OCI-LY7 (cell line): Measurements from ENCODE around the gene XRRA1. TPM values are rescaled to one million over a fixed set of nuclear protein-coding genes. Genes with fewer than 3 reads are reported as not detected.
"Not testable (repeated sequence)": the region's sequence is repeated elsewhere in the genome, so short reads cannot be mapped to it uniquely, and the experiment has no call there.

Experiments
- BruUV-seq: library from RNA; stranded (reverse); fragments of 400-500 nt; replicated peaks from 2 replicates; lab custom pipeline; 2021; lab: Mats Ljungman, UMichigan
- CTCF ChIA-PET: fragments of 300-600 bp; sonication (Branson Sonifier 250); formaldehyde crosslinking; loops from one replicate; lab custom pipeline; 2022; ENCODE audit warnings: antibody characterized with exemption; ENCODE audit not compliant: unreplicated experiment; lab: Charles Lee
- POLR2A ChIA-PET: fragments of 300-600 bp; sonication (Branson Sonifier 250); formaldehyde crosslinking; loops from one replicate; lab custom pipeline; 2022; ENCODE audit warnings: antibody characterized with exemption; lab: Charles Lee
- DNase-seq: peaks from one replicate; pipeline ENCODE4 v3.0.0-alpha.2; 2015; ENCODE audit warnings: low spot score
- H2AFZ ChIP-seq: fragments of 200-600 bp; sonication (generic), shearing (Covaris generic); 2 replicates; pipeline ENCODE4 v1.6.1; 2014; ENCODE audit warnings: mild to moderate bottlenecking, antibody characterized with exemption, low read length, moderate library complexity
- H3K27ac ChIP-seq: fragments of 200-600 bp; sonication (generic); 2 replicates; pipeline ENCODE4 v1.5.1; 2014; ENCODE audit warnings: mixed run types, low read depth, mild to moderate bottlenecking, moderate library complexity, low read length, inconsistent platforms; ENCODE audit not compliant: poor library complexity, severe bottlenecking
- H3K36me3 ChIP-seq: fragments of 200-600 bp; sonication (generic); 2 replicates; pipeline ENCODE4 v1.6.1; 2014; ENCODE audit warnings: mild to moderate bottlenecking, antibody characterized with exemption, low read length, moderate library complexity, mixed read lengths; ENCODE audit not compliant: insufficient read depth
- H3K4me1 ChIP-seq: fragments of 200-600 bp; sonication (generic); 2 replicates; pipeline ENCODE4 v1.5.1; 2014; ENCODE audit warnings: mild to moderate bottlenecking, low read length; ENCODE audit not compliant: insufficient read depth, poor library complexity, severe bottlenecking
- H3K4me2 ChIP-seq: fragments of 200-600 bp; sonication (generic); 2 replicates; pipeline ENCODE4 v1.6.1; 2014; ENCODE audit warnings: mild to moderate bottlenecking, low read length
- H3K4me3 ChIP-seq: fragments of 200-600 bp; sonication (generic); 2 replicates; pipeline ENCODE4 v1.5.1; 2014; ENCODE audit warnings: mild to moderate bottlenecking, low read depth, low read length; ENCODE audit not compliant: poor library complexity, severe bottlenecking
- H3K79me2 ChIP-seq: fragments of 200-600 bp; sonication (generic); 2 replicates; pipeline ENCODE4 v1.6.1; 2016; ENCODE audit warnings: low read depth, mild to moderate bottlenecking, low read length, moderate library complexity, mixed read lengths; ENCODE audit not compliant: insufficient read depth
- H3K9me2 ChIP-seq: fragments of 200-600 bp; sonication (generic); 2 replicates; pipeline ENCODE4 v1.6.1; 2016; ENCODE audit warnings: mild to moderate bottlenecking, low read length, mixed read lengths; ENCODE audit not compliant: insufficient read depth
- H3K9me3 ChIP-seq: fragments of 200-600 bp; sonication (generic); 2 replicates; pipeline ENCODE4 v1.6.1; 2014; ENCODE audit warnings: mild to moderate bottlenecking, mixed run types, low read length, mixed read lengths
- H4K20me1 ChIP-seq: fragments of 200-600 bp; sonication (generic); 2 replicates; pipeline ENCODE4 v1.6.1; 2014; ENCODE audit warnings: mild to moderate bottlenecking, antibody characterized with exemption, low read length, moderate library complexity, mixed read lengths; ENCODE audit not compliant: insufficient read depth
- CTCF ChIP-seq: fragments of 200-600 bp; sonication (generic); conservative IDR thresholded peaks from 2 replicates; pipeline ENCODE4 v1.5.1; 2014; ENCODE audit warnings: mild to moderate bottlenecking, antibody characterized with exemption, low read length, moderate library complexity, mixed read lengths
- EZH2phosphoT487 ChIP-seq: fragments of 200-600 bp; sonication (generic); IDR thresholded peaks from 2 replicates; pipeline ENCODE4 v1.6.1; 2018; ENCODE audit warnings: low read depth, borderline replicate concordance, mild to moderate bottlenecking, mixed run types, antibody characterized with exemption, low read length, moderate library complexity, mixed read lengths
- intact Hi-C: fragments of 100-400 bp; cut with micrococcal nuclease; formaldehyde crosslinking; loops from one replicate; pipeline ENCODE4 v1.10.0; 2022; ENCODE audit not compliant: unreplicated experiment
- total RNA-seq, 2 experiments: library from RNA; depleted of rRNA in 1 of 2; stranded (reverse); fragments of >200 nt in 1 of 2; shearing (Covaris generic) in 1 of 2; gene quantifications; 2 replicates each; pipeline ENCODE4 v1.2.3, GENCODE V29; 2014 to 2022

The XRRA1 gene
- total RNA-seq, 2 experiments from 2014 or later = 20.3 to 29.1 TPM

DNA sequence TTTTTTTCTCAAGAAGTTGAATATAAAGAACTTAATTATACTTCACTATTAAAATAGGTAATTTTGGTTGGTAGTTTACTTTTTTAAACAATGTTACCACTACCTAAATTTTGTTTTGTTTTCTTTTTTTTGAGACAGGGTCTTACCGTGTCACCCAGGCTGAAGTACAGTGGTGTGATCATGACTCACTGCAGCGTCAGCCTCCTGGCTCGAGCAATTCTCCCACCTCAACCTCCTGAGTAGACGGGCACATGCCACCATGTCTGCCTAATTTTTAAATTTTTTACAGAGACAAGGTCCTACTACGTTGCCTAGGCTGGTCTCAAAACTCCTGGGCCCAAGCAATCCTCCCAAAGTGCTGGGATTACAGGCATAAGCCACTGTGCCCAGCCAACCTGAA lies 17.8 kb upstream of the XRRA1 start:
- H3K4me2 ChIP-seq = no peak overlapping the region
- TF ChIP-seq CTCF (no peak), EZH2phosphoT487 (no peak)
- ChIA-PET CTCF (no interaction called here), POLR2A (interaction anchor here (1.0 to 1.6 kb wide), 2 partner anchors 9 to 22 kb away, joined by 6 read pairs; partner anchors contain the start of gene NEU3)
- BruUV-seq = no TSS peak
- no peak overlapping the region for H3K27ac ChIP-seq
- no peaks in the 10 kb centered on the region for H3K9me3 ChIP-seq
- DNase-seq = no peak
- H3K36me3 ChIP-seq = peaks cover 96% of the 10 kb centered on the region
- H3K79me2 ChIP-seq = peaks cover 63% of the 10 kb centered on the region
- H3K4me1 ChIP-seq = peaks cover 7% of the 10 kb centered on the region
- intact Hi-C loops = no loop called here
- H3K4me3 ChIP-seq = no peak overlapping the region
- peaks cover 21% of the 10 kb centered on the region for H4K20me1 ChIP-seq
- no peaks in the 10 kb centered on the region for H3K9me2 ChIP-seq
- no peak overlapping the region for H2AFZ ChIP-seq

GRCh38 chr11:74960128-74960527 lies 11.2 kb upstream of the XRRA1 start:
- BruUV-seq, intact Hi-C loops, H3K4me3 ChIP-seq, H3K27ac ChIP-seq, CTCF ChIA-PET, H3K4me2 ChIP-seq, DNase-seq, H2AFZ ChIP-seq, H3K9me2 ChIP-seq, H3K4me1 ChIP-seq, H3K9me3 ChIP-seq: not testable (repeated sequence)
- H3K79me2 ChIP-seq = peaks cover 100% of the 10 kb centered on the region
- H3K36me3 ChIP-seq = peaks cover 95% of the 10 kb centered on the region
- H4K20me1 ChIP-seq = peaks cover 30% of the 10 kb centered on the region
- POLR2A ChIA-PET = interaction anchor here (0.6 to 1.4 kb wide), 5 partner anchors 10 to 999 kb away, joined by 3 to 5 read pairs (median 4); no protein-coding TSS in a partner anchor

- no TSS peak for BruUV-seq
- intact Hi-C loops = no loop called here
- Histone ChIP-seq H3K4me3 (no peak overlapping the region), H2AFZ (no peak overlapping the region), H3K27ac (no peak overlapping the region), H3K9me2 (no peaks in the 10 kb centered on the region), H3K9me3 (no peaks in the 10 kb centered on the region; the same call in 1 of the 2 replicates), H3K4me1 (peaks cover 18% of the 10 kb centered on the region), H3K79me2 (peaks cover 100% of the 10 kb centered on the region), H3K36me3 (peaks cover 96% of the 10 kb centered on the region), H3K4me2 (no peak overlapping the region), H4K20me1 (peaks cover 38% of the 10 kb centered on the region)
- TF ChIP-seq EZH2phosphoT487 (no peak), CTCF (no peak)
- no peak for DNase-seq
- POLR2A ChIA-PET = no interaction called here
- CTCF ChIA-PET = no interaction called here
These were observed 9.2 kb upstream of the XRRA1 start for GRCh38 chr11:74957937-74958629.
